GM13977 (cell line): ENCODE measurements around the gene CYP19A1.
"Not testable (repeated sequence)": the region's sequence is repeated elsewhere in the genome, so short reads cannot be mapped to it uniquely, and the experiment has no call there.

Experiments
- DNase-seq: peaks from one replicate; pipeline ENCODE4 v3.0.0; 2012; ENCODE audit warnings: low spot score
- in situ Hi-C: fragments of 300-500 bp; cut with MboI; formaldehyde crosslinking; loops from one replicate; pipeline ENCODE4 v1.12.0; 2022; ENCODE audit warnings: low sequenced_read_pairs, low pct_unique_long_range_greater_than_20kb, mixed read lengths, inconsistent platforms; ENCODE audit not compliant: unreplicated experiment
- TF ChIP-seq, protein P1 (sequence below): IDR thresholded peaks from 2 replicates; pipeline ENCODE4 v1.5.1; 2012; ENCODE audit warnings: mild to moderate bottlenecking, control low read depth; ENCODE audit not compliant: insufficient read depth; ENCODE audit errors: extremely low read depth, missing control alignments

Gene CYP19A1

DNA sequence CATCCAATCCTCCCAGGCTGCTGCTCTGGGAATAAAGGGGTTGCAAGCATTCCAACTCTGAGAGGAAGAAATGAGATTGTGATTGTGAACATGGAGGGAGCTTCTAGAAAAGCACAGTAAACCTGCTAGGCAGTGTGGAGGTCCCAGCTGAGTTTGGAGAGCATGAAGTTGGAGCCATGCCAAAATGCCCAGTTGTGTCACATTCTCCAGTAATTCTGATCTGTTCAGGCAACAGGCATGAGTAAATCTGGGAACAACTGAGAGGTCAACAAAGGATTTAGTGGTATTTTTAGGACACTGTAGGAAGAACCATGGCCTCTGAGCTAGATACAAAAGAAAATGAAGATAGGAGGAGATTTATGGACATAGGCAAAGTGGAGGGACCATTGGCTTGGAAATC is 74.7 kb downstream of the CYP19A1 start:
- no peak for DNase-seq
- TF ChIP-seq, protein P1, sequence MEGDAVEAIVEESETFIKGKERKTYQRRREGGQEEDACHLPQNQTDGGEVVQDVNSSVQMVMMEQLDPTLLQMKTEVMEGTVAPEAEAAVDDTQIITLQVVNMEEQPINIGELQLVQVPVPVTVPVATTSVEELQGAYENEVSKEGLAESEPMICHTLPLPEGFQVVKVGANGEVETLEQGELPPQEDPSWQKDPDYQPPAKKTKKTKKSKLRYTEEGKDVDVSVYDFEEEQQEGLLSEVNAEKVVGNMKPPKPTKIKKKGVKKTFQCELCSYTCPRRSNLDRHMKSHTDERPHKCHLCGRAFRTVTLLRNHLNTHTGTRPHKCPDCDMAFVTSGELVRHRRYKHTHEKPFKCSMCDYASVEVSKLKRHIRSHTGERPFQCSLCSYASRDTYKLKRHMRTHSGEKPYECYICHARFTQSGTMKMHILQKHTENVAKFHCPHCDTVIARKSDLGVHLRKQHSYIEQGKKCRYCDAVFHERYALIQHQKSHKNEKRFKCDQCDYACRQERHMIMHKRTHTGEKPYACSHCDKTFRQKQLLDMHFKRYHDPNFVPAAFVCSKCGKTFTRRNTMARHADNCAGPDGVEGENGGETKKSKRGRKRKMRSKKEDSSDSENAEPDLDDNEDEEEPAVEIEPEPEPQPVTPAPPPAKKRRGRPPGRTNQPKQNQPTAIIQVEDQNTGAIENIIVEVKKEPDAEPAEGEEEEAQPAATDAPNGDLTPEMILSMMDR: no peak
- in situ Hi-C loops: no loop called here

DNA sequence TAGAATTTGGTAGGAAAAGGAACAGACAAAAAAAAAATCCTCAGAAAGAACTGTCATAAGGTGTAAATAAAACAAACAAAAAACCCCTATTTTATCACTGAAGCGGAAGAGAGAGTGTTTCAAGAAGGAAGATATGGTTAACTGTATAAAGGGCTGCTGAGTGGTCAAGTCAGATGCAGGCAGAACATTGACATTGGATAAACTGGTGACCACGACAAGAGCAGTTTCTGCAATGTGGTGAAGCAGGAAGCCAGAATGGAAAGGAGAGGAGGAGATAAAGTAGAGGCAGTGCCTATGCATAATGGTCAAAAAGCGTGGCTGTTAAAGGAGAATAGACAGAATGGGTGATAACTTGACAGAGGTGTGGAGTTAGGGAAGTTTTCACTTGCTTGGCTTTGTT is 75.3 kb downstream of the CYP19A1 start:
- DNase-seq: no peak
- TF ChIP-seq, protein P1: no peak
- in situ Hi-C loops: no loop called here

DNA sequence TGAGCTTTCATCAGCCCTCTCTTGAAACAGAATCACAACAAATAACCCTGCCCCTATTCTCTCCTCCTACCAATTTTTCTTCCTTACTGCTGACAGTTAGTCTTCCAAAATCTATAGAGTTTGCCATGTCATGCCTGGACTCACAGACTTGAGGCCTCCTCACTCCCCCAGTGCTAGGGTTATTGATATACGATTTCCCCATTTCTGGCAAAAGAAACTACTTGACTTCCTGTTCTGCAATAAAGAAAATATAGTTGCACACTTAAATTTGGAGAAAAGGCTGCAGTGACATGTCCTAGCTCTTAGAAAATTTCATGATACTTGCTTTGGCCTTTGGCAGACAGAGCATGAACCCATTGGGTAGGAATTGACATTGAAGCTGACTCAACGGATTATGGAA is 75.9 kb downstream of the CYP19A1 start:
- in situ Hi-C loops: no loop called here
- TF ChIP-seq, protein P1: no peak
- DNase-seq: no peak

DNA sequence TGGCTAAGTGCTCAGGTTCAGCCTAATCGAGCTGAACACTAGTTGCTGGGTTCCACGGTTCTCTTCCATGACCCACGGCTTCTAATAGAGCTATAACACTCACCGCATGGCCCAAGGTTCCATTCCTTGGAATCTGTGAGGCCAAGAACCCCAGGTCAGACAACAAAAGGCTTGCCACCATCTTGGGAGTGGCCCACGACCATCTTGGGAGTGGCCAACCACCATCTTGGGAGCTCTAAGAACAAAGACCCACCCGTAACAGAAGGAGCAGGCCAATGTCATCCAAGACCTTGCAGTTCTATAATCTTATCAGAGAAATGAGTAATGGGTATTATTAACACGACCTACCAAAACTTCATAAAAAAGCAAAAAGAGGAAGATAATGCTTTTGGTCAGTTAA is 77.3 kb downstream of the CYP19A1 start:
- in situ Hi-C loops, DNase-seq: not testable (repeated sequence)

DNA sequence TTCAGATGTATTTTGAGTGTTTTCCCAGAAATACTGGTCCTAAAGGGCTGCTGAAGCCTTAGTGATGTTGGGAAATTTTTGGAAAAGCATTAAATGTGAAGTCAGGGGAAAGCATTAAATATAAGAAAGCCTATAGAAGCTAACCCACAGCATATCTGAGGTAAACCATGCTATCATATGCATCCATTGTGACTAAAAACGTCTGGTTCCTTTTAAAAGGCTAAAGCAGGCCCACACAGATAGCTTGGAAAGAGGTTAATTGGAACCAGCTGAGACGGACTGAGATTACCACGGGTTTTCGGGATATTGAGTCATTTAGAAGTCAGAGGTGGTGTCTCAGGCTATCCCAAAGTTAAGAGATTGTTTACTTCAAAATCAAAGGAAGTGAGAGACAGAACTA is 78.2 kb downstream of the CYP19A1 start:
- TF ChIP-seq, protein P1: no peak
- no peak for DNase-seq
- in situ Hi-C loops: no loop called here

DNA sequence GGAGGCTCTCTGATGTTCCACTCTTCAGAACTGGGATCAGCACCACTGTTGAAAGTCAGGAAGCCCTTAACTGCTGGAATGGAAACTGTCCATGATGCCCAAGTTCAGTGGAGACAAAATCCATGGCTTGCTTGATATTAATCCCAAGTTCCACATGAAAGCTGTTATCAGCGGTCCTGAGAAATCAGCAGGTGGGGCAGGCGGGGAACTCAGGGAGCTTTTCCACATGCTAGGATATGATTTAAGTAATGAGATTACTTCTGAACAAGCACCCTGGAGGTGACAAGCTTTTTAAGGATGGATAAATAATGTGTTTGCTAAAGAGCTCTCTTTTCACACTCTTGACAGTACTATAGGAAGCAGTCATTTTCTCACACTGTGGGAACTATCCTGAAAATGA is 82.9 kb downstream of the CYP19A1 start:
- in situ Hi-C loops: no loop called here
- DNase-seq: no peak
- TF ChIP-seq, protein P1: no peak

DNA sequence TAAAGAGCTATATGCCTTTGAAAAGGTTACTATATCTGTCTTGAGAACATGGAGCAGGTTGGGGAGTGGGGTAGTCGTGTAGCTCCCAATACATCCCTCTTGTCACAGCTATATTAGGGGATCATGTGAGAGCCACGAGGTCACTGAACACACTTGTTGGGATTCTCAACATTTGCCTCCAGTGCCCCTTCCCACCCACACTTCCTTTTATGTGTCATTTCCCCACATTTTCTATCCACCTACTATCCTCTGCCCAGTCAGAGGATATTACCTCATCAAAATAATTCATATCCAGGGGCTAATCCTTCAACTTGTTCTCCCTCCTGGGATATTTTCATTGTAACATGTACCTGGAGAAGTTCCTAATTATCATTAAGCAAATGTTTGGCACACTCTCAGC is 85.0 kb downstream of the CYP19A1 start:
- in situ Hi-C loops: no loop called here
- DNase-seq: no peak
- TF ChIP-seq, protein P1: no peak

DNA sequence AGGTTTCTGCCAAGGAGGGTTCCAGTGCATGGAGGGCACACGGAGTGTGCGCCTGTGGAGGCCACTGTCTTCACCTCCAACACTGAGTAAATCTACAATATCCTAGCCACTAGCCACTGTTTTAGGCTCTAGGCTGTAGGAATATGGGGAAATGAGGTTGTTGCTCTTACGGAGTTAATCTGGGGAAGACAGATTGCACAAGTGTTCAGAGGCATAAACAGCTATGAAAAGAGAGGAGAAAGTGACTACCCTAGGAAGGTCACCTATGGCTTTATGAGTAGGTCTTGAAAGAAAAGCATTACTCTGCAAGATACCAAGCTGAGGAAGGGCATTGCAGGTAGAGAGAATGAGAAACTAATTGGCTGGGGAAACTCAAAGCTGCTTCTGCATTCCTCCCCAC is 85.7 kb downstream of the CYP19A1 start:
- in situ Hi-C loops: no loop called here

More for the DNA sequence above, 85.7 kb downstream of the CYP19A1 start:
- DNase-seq: no peak
- TF ChIP-seq, protein P1: no peak
